Astrocyte (in vitro differentiated cells and primary cell): ENCODE data around the gene MOB3A.

Experiments
- EZH2 ChIP-seq: IDR thresholded peaks from 2 replicates; pipeline ENCODE4 v1.6.1; 2012; ENCODE audit warnings: mild to moderate bottlenecking, low read length, inconsistent platforms; ENCODE audit not compliant: insufficient read depth
- TF ChIP-seq, protein P1 (sequence below): IDR thresholded peaks from 2 replicates; pipeline ENCODE4 v1.5.1; 2011; ENCODE audit warnings: low read depth, mild to moderate bottlenecking, inconsistent platforms, low read length, moderate library complexity; ENCODE audit not compliant: insufficient read depth

DNA sequence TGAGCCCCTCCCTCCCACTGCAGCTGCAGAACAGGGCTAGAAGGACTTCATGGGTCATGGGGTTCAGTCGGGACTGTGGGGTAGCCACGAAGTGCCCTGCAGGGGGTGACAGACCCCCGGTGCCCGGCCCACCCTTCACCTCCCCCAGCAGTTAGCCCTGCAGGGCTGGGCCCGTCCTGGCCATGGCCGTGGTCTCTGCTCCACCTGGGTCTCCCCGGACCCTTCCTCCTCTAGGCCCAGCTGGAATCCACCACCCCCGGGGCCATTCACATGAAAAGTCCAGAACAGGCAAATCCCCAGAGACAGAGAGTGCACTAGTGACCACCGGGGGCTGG is 62.3 kb downstream of the MOB3A start:
- TF ChIP-seq, protein P1, sequence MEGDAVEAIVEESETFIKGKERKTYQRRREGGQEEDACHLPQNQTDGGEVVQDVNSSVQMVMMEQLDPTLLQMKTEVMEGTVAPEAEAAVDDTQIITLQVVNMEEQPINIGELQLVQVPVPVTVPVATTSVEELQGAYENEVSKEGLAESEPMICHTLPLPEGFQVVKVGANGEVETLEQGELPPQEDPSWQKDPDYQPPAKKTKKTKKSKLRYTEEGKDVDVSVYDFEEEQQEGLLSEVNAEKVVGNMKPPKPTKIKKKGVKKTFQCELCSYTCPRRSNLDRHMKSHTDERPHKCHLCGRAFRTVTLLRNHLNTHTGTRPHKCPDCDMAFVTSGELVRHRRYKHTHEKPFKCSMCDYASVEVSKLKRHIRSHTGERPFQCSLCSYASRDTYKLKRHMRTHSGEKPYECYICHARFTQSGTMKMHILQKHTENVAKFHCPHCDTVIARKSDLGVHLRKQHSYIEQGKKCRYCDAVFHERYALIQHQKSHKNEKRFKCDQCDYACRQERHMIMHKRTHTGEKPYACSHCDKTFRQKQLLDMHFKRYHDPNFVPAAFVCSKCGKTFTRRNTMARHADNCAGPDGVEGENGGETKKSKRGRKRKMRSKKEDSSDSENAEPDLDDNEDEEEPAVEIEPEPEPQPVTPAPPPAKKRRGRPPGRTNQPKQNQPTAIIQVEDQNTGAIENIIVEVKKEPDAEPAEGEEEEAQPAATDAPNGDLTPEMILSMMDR = no peak
- no peak for TF ChIP-seq EZH2
